HFFc6 (cell line): ENCODE measurements around the gene PSG1. TPM values are rescaled to one million over a fixed set of nuclear protein-coding genes. Genes with fewer than 3 reads are reported as not detected.
A peak's percentile ranks its signal among the peaks of the same experiment; 100 is the strongest.
"Not testable (repeated sequence)": the region's sequence is repeated elsewhere in the genome, so short reads cannot be mapped to it uniquely, and the experiment has no call there.

Experiments used
- DNase-seq: peaks from one replicate; pipeline ENCODE4 v3.0.0-alpha.2; 2018
- H3K27ac Mint-ChIP-seq: 2 replicates; pipeline ENCODE4 v1.8.0; 2020; ENCODE audit warnings: mild to moderate bottlenecking, mixed read lengths
- H3K27me3 Mint-ChIP-seq: 2 replicates; pipeline ENCODE4 v1.8.0; 2021; ENCODE audit warnings: mild to moderate bottlenecking, moderate library complexity, mixed read lengths; ENCODE audit not compliant: insufficient read depth
- H3K36me3 Mint-ChIP-seq: 2 replicates; pipeline ENCODE4 v1.8.0; 2021; ENCODE audit warnings: low read depth, mixed read lengths
- H3K4me1 Mint-ChIP-seq: 2 replicates; pipeline ENCODE4 v1.8.0; 2020; ENCODE audit warnings: low read depth, mixed read lengths
- H3K4me3 Mint-ChIP-seq: 2 replicates; pipeline ENCODE4 v1.8.0; 2020; ENCODE audit warnings: mild to moderate bottlenecking, moderate library complexity, mixed read lengths
- H3K9me3 Mint-ChIP-seq: 2 replicates; pipeline ENCODE4 v1.8.0; 2020; ENCODE audit warnings: mild to moderate bottlenecking, mixed read lengths
- CTCF ChIP-seq: fragments of 200-600 bp; sonication (generic); IDR thresholded peaks from 2 replicates; pipeline ENCODE4 v1.5.0; 2021; ENCODE audit warnings: antibody characterized with exemption, mild to moderate bottlenecking
- total RNA-seq, 6 experiments: library from RNA; stranded (reverse); fragmentation: NEBNext Ultra II Directional; extraction: Animal tissue kit (Norgen Biotek cat#: 25700); gene quantifications; 2 replicates in 1 of 6; 3 replicates in 5 of 6; pipeline ENCODE4 v1.2.3, GENCODE V29; 2021

The PSG1 gene
- total RNA-seq, 6 experiments from 2014 or later: 4.3 to 10.5 (median 8.6) TPM

DNA sequence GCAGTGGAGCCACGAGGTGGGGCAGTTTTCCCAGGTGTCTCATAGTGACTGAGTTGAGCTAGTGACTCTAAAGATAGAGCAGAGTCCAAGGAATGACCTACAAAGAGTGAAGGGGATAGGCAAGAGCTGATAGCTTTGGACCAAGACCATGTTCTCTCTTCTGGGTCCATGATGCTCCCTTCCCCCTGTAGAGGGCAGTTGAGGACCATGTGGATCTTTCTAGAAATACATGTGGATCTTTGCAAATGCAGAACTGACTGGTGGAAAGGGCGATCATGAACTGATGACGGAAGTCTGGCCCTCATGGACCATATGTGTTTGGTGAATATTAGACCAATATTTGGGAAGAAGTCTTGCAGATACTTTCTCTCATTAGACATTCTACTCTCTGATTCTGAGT lies 6.9 kb downstream of the PSG1 start:
- Mint-ChIP-seq H3K4me3 (no peak overlapping the region), H3K27me3 (no peaks in the 10 kb centered on the region; the same call in none of the 2 replicates), H3K27ac (peak overlapping the region; percentile 31; the same call in 1 of the 2 replicates), H3K9me3 (no peaks in the 10 kb centered on the region), H3K4me1 (peaks cover 65% of the 10 kb centered on the region), H3K36me3 (peaks cover 32% of the 10 kb centered on the region)
- peak; percentile 27; the same call in 1 of the 2 replicates for TF ChIP-seq CTCF
- no peak for DNase-seq

GRCh38 chr19:42857544-42857867 lies 22.0 kb downstream of the PSG1 start:
- Mint-ChIP-seq H3K36me3 (peaks cover 48% of the 10 kb centered on the region), H3K4me1 (peaks cover 59% of the 10 kb centered on the region), H3K27ac (peak overlapping the region; percentile 12; the same call in 1 of the 2 replicates), H3K27me3 (no peaks in the 10 kb centered on the region; the same call in 1 of the 2 replicates), H3K9me3 (peaks cover 42% of the 10 kb centered on the region), H3K4me3 (no peak overlapping the region)
- no peak for DNase-seq
- peak; percentile 52 for TF ChIP-seq CTCF

DNA sequence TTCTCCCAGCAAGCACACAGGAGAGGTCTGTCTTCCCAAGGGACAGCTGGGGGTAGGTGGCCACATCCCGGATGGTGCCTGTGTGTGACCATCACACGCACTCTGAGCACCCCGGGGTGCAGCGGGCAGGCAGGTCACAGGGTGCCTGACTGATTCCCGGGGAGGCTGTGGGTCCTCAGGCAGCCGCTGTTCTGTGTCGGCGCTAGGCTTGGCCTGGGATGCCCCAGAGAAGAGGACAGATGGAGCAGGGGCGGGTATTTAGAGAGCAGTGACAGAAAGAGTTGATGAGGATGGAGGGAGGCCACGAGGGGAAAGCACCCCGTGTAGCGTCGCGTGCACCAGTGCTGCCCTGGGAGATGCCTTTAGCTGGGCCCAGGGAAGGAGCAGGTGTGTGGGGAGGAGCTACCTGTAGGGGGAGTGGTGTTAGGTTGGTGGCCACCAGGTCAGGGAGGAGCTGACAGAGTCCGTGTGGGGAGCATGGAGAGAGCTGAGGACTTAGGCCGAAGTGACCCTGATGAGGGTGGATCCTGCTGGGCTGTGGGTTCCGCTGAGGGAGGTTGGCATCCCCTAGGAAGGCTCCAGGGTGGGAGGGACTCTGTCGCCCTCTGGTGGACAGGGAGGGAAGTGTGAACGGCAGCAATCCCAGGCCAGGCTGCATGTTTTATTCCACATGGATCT lies 22.5 kb downstream of the PSG1 start:
- peak overlapping the region; percentile 36; the same call in 1 of the 2 replicates for H3K27ac Mint-ChIP-seq
- H3K9me3 Mint-ChIP-seq: peaks cover 37% of the 10 kb centered on the region
- TF ChIP-seq CTCF: peak; percentile 80
- H3K36me3 Mint-ChIP-seq: peaks cover 43% of the 10 kb centered on the region
- H3K4me3 Mint-ChIP-seq, H3K27me3 Mint-ChIP-seq, DNase-seq: not testable (repeated sequence)
- peaks cover 64% of the 10 kb centered on the region for H3K4me1 Mint-ChIP-seq

DNA sequence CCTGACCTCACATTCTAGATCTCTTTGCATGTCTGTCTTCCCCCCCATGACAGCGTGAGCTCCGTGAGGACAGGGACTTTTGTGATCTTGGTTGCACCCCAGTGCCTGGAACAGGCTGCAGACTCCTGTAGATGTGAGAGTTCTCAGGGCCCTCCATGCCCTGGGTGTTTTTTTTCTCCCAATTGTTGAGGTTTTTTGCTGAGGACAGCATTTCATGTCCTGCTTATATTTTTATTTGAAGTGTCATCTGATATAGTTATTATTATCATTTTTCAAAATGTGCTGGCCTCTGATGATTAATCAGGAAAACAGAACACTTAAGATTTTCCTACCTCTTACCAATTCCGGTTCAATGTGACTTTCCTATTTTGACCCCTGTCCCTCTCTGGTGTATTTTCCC lies 24.8 kb downstream of the PSG1 start:
- H3K4me3 Mint-ChIP-seq, DNase-seq, H3K27me3 Mint-ChIP-seq: not testable (repeated sequence)
- Mint-ChIP-seq H3K4me1 (peaks cover 87% of the 10 kb centered on the region), H3K9me3 (peaks cover 27% of the 10 kb centered on the region), H3K27ac (peak overlapping the region; percentile 21; the same call in 1 of the 2 replicates), H3K36me3 (peaks cover 38% of the 10 kb centered on the region)

GRCh38 chr19:42853231-42853630 lies 26.3 kb downstream of the PSG1 start:
- H3K4me3 Mint-ChIP-seq, H3K27me3 Mint-ChIP-seq, DNase-seq: not testable (repeated sequence)
- Mint-ChIP-seq H3K27ac (peak overlapping the region; percentile 98), H3K9me3 (peaks cover 18% of the 10 kb centered on the region), H3K4me1 (peaks cover 92% of the 10 kb centered on the region), H3K36me3 (peaks cover 31% of the 10 kb centered on the region)

- H3K36me3 Mint-ChIP-seq: peaks cover 27% of the 10 kb centered on the region
- H3K27me3 Mint-ChIP-seq, DNase-seq, H3K4me3 Mint-ChIP-seq: not testable (repeated sequence)
- H3K4me1 Mint-ChIP-seq: peaks cover 88% of the 10 kb centered on the region
- H3K27ac Mint-ChIP-seq: peak overlapping the region; percentile 98
- H3K9me3 Mint-ChIP-seq: peaks cover 14% of the 10 kb centered on the region
Measured at GRCh38 chr19:42852821-42853220, 26.7 kb downstream of the PSG1 start.

GRCh38 chr19:42851718-42852280 lies 27.7 kb downstream of the PSG1 start:
- not testable (repeated sequence) for H3K27me3 Mint-ChIP-seq, DNase-seq, H3K9me3 Mint-ChIP-seq
- Mint-ChIP-seq H3K4me1 (peaks cover 88% of the 10 kb centered on the region), H3K36me3 (peaks cover 17% of the 10 kb centered on the region), H3K27ac (peak overlapping the region; percentile 98), H3K4me3 (peak overlapping the region; percentile 52)
